GM19099 (cell line): ENCODE data around the gene DPPA3.

Source experiments
- POLR2A ChIP-seq: IDR thresholded peaks from 3 replicates; pipeline ENCODE4 v1.6.1; 2011; ENCODE audit warnings: low read depth; ENCODE audit not compliant: insufficient read length; ENCODE audit errors: extremely low read depth

Gene DPPA3

GRCh38 chr12:7711133-7711532 is at the start of gene DPPA3:
Gene DPPA3 (plus strand): TSS chr12:7711433. CDS start chr12:7711571, 138 bp downstream.
- TF ChIP-seq POLR2A, result no peak

GRCh38 chr12:7661741-7662140 is 49.5 kb upstream of the DPPA3 start:
- TF ChIP-seq POLR2A, result no peak

GRCh38 chr12:7666595-7666994 is 44.6 kb upstream of the DPPA3 start:
- TF ChIP-seq POLR2A, result no peak

GRCh38 chr12:7667125-7667524 is 44.1 kb upstream of the DPPA3 start:
- TF ChIP-seq POLR2A, result no peak

GRCh38 chr12:7668171-7668570 is 43.1 kb upstream of the DPPA3 start:
- no peak for TF ChIP-seq POLR2A

GRCh38 chr12:7678744-7679143 is 32.5 kb upstream of the DPPA3 start:
- TF ChIP-seq POLR2A, result no peak

GRCh38 chr12:7679251-7680045 is 31.8 kb upstream of the DPPA3 start:
- no peak for TF ChIP-seq POLR2A

- no peak for TF ChIP-seq POLR2A
Measured at GRCh38 chr12:7681535-7681934, 29.7 kb upstream of the DPPA3 start.

- TF ChIP-seq POLR2A, result no peak
Measured at GRCh38 chr12:7693793-7694192, 17.4 kb upstream of the DPPA3 start.

- no peak for TF ChIP-seq POLR2A
Measured at GRCh38 chr12:7694556-7695236, 16.5 kb upstream of the DPPA3 start.

GRCh38 chr12:7695237-7695560 is 16.0 kb upstream of the DPPA3 start:
- no peak for TF ChIP-seq POLR2A

GRCh38 chr12:7695566-7696197 is 15.6 kb upstream of the DPPA3 start, which contains the start of gene GDF3:
Gene GDF3 (minus strand): TSS chr12:7695775. CDS start chr12:7695728, 47 bp downstream.
- TF ChIP-seq POLR2A, result no peak

- no peak for TF ChIP-seq POLR2A
Measured at GRCh38 chr12:7705846-7706245, 5.4 kb upstream of the DPPA3 start.

GRCh38 chr12:7709969-7710675 is 1.1 kb upstream of the DPPA3 start:
- no peak for TF ChIP-seq POLR2A

GRCh38 chr12:7712841-7713442 is 1.7 kb downstream of the DPPA3 start:
- TF ChIP-seq POLR2A, result no peak
